NCI-H1436 (cell line): ENCODE data around the gene CEMIP.
"Not testable (repeated sequence)": the region's sequence is repeated elsewhere in the genome, so short reads cannot be mapped to it uniquely, and the experiment has no call there.

Experiments
- DNase-seq: peaks from one replicate; lab custom pipeline; 2025; lab: John Stamatoyannopoulos, UW

CEMIP gene

GRCh38 chr15:80758130-80758745 lies 20.9 kb upstream of the CEMIP start:
- no peak for DNase-seq

DNA sequence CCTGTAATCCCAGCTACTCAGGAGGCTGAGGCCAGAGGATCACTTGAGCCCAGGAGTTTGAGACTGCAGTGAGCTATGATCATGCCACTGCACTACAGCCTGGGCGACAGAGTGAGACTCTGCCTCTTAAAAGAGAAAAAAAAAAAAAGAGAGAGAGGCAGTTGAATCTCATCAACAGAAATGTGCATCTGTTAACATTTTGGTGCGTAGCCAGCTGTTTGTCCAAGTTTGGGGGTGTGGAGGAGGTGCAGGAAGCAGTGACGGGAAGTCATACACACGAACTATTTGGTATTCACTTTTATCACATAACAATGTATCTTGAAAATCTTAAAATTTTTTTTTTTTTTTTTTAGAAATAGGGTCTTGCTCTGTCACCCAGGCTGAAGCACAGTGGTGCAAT lies 18.2 kb upstream of the CEMIP start:
- no peak for DNase-seq

DNA sequence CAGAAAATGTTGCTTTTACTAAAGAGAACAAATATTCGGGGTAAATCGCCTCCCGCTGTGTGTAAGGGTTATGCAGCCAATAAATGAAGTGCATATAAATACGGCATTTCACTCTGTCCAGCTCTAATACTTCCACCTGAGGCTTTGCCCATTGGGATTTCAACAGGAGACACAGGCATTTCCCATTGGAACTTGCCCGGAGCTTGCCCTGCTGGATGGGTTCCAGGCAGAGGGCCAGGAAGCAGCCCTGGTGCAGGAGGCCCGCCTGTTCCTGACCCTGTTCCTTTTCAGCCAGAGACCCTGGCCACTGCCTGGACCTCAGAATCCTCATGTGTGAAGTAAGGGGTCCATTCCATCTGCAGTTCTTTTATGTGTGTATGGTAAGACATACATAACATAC lies 17.4 kb upstream of the CEMIP start:
- DNase-seq, result no peak

DNA sequence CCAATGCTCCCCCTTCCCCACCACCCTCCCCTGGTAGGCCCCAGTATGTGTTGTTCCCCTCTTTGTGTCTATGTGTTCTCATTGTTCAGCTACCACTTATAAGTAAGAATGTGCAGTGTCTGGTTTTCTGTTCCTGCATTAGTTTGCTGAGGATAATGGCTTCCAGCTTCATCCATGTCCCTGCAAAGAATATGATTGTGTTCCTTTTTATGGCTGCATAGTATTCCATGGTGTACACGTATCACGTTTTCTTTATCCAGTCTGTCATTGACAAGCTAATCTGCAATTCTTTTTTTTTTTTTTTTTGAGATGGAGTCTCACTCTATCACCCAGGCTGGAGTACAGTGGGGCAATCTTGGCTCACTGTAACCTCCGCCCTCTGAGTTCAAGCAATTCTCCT lies 15.9 kb upstream of the CEMIP start:
- not testable (repeated sequence) for DNase-seq

GRCh38 chr15:80764535-80764934 lies 14.6 kb upstream of the CEMIP start:
- DNase-seq, result no peak

GRCh38 chr15:80766275-80766674 lies 12.9 kb upstream of the CEMIP start:
- no peak for DNase-seq

DNA sequence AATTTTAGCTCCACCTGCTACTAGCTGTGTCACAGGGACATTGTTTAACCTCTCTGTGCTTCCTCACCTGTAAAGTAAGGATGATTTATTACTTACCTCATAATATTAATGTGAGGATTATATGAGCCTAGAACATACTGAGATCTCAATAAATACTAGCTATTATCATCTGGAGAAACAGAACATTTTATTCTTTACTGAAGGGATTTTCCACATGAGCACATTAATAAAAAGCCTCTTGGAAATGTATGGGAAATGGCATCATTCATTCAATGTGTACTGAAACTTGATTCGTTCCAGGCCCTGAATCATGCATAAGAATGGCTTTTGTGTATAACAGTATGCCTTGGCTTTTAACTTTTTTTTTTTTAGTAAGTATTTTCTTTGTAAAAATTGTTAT lies 11.0 kb upstream of the CEMIP start:
- DNase-seq, result no peak

DNA sequence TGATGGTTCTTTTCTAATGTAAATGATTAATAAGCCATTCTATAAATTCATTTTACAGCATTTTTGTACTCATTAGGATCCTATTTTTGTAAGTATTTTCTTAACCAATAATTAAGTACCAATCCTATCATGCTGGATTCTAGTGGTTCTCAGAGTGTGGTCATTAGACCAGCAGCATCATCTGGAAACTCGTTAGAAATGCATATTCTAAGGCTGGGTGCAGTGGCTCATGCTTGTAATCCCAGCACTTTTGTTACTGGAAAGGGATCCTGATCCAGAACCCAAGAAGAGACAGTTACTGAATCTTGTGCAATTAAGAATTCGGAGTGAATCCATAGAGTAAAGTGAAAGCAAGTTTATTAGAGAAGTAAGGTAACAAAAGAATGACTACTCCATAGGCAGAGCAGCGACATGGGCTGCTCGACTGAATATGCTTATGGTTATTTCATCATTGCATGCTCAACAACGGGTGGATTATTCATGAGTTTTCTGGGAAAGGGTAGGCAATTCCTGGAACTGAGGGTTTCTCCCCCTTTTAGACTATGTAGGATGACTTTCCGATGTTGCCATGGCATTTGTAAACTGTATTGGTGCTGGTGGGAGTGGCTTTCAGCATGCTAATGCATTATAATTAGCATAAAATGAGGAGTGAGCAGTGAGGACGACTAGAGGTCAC lies 9.9 kb upstream of the CEMIP start:
- DNase-seq, result no peak

GRCh38 chr15:80769829-80770705 lies 9.1 kb upstream of the CEMIP start:
- DNase-seq, result no peak

GRCh38 chr15:80773122-80773551 lies 6.0 kb upstream of the CEMIP start:
- DNase-seq, result no peak

- no peak for DNase-seq
These were observed 5.3 kb upstream of the CEMIP start for GRCh38 chr15:80773792-80774352.

DNA sequence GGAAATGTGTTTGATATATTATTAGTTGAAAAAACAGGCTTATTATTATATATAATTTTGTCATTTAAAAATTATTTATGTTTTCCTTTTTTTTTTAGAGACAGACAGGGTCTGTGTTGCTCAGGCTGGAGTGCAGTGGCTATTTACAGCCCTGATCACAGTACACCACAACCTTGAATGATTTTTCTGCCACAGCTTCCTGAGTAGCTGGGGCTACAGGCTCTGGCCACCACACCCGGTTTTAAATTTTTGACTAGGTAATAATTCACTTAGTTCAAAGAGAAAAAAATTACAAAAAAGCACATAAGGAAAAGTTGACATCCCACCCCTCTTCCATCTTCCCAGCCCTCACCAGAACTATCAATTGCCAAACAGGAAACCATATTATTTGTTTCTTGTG lies 4.7 kb upstream of the CEMIP start:
- DNase-seq, result no peak

GRCh38 chr15:80775338-80775737 lies 3.8 kb upstream of the CEMIP start:
- no peak for DNase-seq

DNA sequence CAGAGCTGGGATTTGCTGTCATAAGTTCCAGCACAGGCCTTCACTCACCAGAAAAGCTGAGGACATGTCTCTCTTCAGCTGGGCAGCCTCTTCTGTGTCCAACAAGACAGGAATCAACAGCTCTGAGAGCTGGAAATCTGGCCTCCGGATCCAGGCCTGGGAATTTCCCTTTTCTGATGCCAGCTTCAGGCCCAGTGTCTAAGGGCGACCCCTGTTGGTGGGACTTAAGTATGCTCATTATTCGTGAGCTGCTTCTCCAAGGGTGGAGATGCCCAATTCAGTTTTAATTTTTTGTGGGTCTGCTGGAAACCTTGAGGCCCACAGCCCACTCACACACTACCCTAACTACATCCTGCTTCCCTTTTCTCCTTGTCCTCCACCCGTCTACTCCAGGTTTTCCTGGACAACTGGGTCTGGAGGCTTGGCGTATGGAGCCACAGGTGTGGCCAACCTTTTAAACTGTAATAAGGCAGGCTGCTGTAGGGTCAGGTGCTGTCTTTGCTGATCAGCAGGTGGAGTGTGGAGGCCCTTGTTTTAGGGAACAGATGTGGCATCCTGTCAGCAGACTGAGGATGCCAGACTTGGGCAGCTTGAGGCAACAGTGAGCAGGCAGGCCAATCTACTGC lies 2.6 kb upstream of the CEMIP start:
- peak; percentile 68 for DNase-seq

DNA sequence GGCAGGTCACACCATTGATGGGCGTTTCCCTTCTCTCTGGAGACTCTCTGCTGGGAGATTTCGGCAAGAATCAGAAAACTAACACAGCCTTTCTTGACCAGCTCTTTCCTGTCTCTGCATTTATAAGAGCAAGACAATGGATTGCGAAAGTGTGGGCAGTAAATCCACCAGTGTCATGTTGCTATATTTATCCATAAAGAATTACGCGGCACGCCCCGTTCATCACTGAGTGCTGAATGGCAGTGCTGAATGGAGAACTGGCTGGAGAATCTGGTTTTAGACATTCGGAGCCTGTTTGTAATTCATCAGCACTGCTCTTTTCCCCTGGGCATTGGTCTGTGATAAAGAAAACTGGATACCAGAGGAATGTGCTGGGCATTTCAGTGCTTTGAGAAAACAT lies 2.0 kb upstream of the CEMIP start:
- DNase-seq, result no peak

DNA sequence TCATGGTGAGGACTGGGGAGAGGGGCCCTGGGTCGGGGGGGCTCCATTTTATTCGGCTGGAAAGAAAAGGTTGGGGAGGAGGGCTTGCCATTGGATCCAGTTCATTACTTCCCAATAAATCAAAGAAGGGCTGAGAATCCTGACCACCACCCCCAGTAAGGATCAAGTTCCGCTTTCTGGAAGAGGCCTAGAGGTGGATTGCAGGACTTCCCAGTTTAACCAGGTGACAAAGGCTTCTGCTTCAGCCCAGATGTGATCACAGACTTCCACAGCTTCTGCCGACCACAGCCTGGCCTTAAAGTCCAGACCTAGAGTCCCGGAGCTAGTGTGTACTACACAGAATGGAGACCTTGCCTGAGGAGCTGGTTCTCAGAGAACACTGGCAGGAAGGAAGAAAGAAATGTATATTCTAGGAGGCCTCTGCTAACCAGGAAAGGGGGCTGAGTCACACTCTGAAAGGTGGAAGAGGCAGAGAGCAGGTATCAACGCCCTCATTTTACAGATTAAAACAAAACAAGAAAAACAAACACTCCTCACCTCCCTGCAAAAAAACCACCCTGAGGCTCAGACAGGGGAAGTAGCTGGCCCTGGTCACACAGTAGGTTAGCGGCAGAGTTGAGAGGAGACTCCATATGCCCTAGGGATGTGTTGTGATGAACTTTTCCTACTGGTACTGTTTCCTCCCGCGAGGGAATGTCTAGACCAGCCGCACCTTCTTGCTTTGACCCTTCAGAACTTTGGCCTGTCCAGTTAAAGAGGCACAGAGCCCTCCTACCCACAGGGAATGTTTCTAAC lies 1.1 kb upstream of the CEMIP start:
- DNase-seq, result no peak

- DNase-seq, result no peak
These were observed 578 bp upstream of the CEMIP start for GRCh38 chr15:80778621-80778963.

GRCh38 chr15:80779658-80780415 lies 667 bp downstream of the CEMIP start:
- DNase-seq, result peak; percentile 7

DNA sequence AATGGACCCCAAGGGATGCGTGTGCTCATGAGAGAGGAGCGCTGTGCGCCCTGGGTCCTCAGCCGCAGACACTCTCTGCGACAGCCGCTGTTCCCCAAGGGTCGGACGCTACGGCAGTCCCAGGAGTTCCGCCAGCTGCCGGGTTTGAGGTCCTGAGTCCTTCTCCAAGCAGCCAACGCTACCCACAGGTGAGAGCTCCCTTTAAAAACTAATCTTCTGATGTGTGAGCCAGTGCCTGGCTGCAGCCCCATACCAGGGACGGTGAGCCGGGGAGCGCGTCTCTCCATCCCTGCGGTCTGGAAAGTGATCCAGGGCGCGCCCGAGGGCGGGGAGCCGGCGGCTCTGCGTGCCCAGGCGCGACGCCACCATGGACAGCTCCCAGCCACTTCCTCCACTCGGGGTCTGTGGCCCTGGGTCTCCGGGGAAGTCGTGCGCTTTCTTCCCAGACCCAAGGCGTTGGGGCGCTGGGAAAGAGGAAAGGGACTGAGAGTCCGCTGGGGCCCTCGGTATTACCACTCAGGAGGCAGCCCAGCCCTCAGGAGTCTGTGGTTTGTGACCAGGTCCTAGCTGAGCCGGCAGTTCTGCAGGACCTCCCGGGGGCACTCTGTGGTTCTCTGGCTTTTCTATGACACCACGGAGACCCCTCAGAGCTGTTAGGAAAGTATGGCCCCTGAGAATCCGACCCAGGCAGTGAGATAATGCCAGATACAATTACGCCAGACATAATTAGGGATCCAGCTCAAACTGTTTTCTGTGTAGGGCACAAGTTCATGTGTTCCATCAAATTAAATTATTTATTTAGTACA lies 1.4 kb downstream of the CEMIP start:
- DNase-seq, result no peak

DNA sequence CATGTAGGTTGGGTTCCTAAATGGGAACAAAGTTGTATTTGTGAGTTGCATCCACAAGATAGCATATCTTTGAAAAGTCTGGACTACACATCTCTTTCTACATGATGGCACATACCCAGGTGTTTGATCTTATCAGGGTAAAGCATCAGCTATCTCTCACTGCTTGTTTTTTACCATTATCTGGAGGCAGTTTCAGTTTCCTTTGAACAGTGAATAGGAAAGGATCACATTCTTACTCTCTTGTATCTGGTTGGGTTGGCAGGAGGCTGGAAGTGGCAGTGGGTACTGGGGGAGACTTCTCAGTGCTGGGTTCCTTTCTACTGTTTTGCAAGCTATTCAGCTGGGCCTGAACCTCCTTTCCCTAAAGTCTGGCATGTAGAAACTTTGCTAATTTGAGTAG lies 4.1 kb downstream of the CEMIP start:
- DNase-seq, result no peak
